CD4-positive, alpha-beta T cell treated with Interleukin-15 for 1 hour (primary cell): ENCODE data around the gene GPER1.
"Not testable (repeated sequence)": the region's sequence is repeated elsewhere in the genome, so short reads cannot be mapped to it uniquely, and the experiment has no call there.

Source experiments
- DNase-seq: peaks from one replicate; pipeline ENCODE4 v3.0.0-alpha.2; 2020

GPER1 gene

DNA sequence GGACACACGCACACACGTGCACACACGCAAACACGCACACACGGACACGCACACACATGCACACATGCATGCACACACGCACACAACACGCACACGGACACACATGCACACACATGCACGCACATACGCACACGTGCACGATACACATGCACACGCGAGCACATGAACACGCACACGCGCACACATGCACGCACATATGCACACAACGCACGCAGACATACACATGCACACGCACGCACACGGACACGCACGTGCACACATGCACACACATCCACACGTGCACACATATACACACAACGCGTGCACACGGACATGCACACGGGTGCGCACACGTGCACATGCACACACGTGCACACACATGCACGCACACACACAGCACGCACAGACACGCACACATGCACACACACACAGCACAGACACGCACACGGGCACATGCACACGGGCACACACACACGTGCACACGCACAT lies 17.3 kb upstream of the GPER1 start:
- DNase-seq, result no peak

DNA sequence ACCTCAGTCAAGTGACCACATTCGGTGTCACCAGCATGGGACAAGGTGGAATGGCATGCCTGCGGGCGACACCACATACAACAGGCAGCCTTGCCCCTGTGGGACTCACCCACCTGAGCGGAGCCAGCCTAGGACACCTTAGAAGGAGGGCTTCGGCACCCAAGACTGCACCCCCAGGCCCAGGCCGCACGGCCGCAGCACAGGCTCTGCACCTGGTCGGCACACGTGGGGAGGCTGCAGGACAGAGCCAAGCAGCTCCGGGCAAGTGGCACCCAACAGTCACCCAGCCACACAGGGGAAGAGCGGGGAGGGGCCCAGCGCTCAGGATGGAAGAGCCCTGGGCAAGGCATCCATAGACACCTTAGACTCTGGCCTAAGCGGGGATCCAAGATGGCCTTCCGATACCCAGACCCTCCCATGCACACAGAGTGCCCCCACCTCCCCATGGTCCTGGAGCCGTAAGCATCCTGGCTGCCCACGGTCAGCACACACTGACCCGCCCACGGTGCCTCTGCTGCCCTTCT lies 16.1 kb upstream of the GPER1 start:
- DNase-seq, result no peak

DNA sequence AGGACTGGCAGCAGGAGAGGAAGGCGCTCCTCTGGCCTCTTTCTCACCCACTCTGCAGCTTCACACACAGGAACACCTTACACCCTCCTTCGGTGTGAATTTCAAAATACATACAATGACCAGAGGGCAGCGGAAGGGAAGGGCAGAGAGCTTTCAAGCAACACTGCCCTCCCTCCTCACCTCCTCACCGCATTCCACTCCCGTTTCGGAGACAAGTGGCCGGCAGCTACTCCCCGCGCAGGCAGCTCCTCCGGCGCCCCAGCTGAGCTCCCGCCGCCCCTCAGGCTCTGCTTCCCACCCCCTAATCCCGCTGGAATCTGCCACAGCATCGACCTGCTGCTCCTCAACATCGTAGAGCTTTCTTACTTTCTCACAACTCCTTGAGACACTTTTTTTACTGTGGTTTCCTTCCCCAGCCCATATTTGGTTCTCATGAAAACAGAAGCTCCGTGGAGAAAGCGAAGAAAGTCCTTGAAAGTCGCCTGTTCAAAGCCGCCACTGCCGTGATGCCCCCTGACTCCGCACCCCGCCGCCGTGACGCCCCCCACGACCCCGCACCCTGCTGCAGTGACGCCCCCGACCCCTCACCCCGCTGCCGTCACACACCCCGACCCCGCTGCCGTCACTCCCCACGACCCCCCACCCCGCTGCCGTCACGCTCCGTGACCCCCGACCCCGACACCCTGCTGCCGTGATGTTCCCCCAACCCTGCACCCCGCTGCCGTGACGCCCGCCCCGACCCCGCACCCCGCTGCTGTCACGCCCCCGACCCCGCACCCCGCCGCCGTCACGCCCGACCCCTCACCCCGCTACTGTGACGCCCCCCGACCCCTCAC lies 14.6 kb upstream of the GPER1 start:
- no peak for DNase-seq

GRCh38 chr7:1074018-1074417 lies 13.9 kb upstream of the GPER1 start:
- DNase-seq, result not testable (repeated sequence)

GRCh38 chr7:1074593-1075431 lies 13.1 kb upstream of the GPER1 start:
- no peak for DNase-seq

DNA sequence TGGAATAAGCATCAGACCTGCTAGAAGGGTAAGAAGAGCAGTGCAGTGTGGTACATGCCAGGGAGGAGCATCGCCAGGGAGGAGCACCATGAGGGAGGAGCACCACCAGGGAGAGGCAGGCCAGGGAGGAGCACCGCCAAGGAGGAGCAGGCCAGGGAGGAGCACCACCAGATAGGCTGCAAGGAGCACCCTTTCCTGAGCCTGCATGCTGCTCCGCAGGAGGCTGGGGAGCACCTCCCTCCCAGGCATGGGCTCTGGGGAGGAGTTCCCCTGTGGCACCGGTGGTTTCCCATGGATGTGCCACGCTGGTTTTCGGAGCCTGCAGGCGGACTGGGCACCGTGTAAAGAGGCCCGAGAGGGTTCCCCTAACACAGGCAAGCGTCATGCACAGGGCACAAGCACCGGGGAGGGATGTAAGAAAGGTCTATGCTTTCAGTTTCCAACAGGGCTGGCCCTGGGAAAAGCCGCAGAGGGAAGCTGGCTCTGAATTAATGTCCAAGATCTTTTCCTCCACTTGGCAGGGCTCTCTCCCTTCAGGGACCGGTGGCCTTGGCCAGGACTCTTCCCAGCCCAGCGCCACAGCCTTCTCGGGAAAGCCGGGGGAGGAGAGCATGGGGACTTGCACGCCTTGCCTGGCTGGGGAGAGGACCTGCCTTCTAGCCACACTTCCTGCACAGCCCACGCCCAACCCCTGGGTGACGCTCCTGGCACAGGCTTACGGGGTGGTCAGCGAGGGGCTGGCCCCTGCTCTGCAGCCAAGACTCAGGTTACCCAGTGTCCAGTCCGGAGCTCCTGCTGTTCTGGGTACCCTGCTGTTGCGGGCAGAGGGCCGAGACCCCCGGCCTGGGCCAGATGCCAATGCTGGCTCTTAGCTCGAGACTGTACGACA lies 11.5 kb upstream of the GPER1 start:
- no peak for DNase-seq

GRCh38 chr7:1078519-1078918 lies 9.4 kb upstream of the GPER1 start:
- DNase-seq, result no peak

- DNase-seq, result no peak
These were observed 8.9 kb upstream of the GPER1 start for GRCh38 chr7:1078985-1079384.

DNA sequence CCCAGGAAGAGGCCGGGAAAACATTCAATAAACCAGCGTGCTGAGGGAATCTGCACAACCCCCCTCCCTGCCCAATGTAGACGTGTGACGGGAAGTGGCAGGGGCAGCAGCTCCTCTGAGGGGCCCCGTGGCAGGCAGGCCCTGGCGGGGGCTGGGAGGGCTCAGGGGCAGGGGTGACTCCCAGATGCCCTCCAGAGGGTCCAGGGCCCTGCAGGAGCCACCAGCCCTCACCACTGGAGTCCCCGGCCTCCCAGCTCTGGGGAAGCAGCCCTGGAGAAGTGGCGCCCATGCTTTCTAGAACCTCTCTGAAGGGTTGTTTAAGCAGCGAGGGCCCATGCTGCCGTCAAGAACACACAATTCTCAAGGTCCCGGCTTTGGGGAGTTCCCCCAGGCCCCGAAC lies 8.4 kb upstream of the GPER1 start:
- no peak for DNase-seq

- no peak for DNase-seq
These were observed 7.5 kb upstream of the GPER1 start for GRCh38 chr7:1080252-1080920.

- DNase-seq, result no peak
These were observed 7.0 kb upstream of the GPER1 start for GRCh38 chr7:1080921-1081255.

DNA sequence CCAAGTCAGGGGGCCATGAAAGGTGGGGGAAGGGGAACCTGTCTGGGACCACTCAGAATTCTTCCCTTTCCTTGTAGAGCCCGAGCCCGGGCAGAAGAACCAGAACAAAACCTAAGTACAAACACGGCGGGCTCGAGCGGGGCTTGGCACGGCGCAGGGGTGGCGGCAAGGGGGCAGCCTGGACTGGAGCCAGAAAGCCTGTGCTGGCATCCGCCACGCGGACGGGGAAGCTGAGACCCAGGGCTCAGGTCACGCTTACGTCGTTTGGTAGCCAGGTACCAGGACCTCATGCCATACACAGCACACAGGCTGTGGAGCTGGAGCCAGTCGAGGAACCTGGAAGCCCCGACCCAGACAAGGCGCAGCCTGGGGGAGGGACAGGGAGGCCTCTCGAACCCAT lies 6.6 kb upstream of the GPER1 start:
- no peak for DNase-seq

- DNase-seq, result no peak
These were observed 5.9 kb upstream of the GPER1 start for GRCh38 chr7:1081931-1082401.

GRCh38 chr7:1083729-1084657 lies 3.9 kb upstream of the GPER1 start:
- DNase-seq, result no peak

DNA sequence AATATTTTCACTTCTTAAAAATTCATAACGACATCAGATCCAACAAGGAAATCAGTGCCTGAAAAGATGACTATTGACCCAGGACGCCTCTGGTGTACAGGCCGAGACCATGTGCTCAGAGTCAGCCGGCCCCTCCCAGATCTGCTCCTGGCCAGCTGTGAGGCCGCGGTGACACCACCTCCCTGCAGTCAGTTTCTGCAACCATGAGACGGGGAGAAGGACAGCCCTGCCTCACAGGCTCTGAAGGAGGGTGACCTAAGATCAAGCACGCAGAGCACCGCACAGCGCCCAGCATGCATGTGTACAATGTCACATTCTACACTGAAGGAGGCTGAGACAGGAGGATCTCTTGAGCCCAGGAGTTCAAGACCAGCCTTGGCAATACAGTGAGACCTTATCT lies 2.6 kb upstream of the GPER1 start:
- DNase-seq, result no peak

- DNase-seq, result no peak
These were observed 1.9 kb upstream of the GPER1 start for GRCh38 chr7:1085910-1086421.

- DNase-seq, result peak; percentile 82
These were observed 1.1 kb upstream of the GPER1 start for GRCh38 chr7:1086588-1087464.

DNA sequence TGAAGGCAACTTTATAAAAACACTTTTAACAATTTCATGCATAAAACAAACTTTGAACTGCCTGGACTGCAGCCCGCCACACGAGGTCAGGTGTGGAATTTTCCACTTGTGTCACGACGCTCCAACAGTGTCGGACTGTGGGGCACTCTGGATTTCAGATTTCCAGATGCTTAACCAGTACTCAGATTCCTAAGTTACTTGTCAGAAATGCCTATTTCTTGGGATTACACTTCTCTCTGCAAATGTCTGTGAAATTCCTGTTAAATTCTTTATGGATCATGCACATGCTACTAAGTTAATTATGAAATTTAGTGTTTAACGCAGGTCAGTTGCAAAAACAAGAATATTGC lies 473 bp upstream of the GPER1 start:
- no peak for DNase-seq

DNA sequence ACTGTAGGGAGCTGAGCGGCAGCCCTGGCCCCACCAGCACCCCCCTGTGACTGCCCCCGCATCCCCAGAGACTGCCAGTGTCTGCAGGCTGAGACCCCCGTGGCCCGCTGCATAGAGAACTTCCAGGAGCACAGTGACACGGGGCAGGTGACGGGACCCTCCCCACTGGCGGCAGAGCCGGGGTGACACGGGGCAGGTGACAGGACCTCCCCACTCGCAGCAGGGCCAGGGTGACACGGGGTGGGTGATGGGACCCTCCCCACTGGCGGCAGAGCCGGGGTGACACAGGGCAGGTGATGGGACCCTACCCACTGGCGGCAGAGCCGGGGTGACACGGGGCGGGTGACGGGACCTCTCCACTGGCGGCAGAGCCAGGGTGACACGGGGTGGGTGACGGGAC lies 2.3 kb downstream of the GPER1 start:
- no peak for DNase-seq
